NCI-H1930 (cell line): ENCODE data around the gene NCAM1.
A peak's percentile ranks its signal among the peaks of the same experiment; 100 is the strongest.

ENCODE experiments used
- DNase-seq, 2 experiments: peaks; one replicate each; lab custom pipeline; 2025; lab: John Stamatoyannopoulos, UW

NCAM1 gene

DNA sequence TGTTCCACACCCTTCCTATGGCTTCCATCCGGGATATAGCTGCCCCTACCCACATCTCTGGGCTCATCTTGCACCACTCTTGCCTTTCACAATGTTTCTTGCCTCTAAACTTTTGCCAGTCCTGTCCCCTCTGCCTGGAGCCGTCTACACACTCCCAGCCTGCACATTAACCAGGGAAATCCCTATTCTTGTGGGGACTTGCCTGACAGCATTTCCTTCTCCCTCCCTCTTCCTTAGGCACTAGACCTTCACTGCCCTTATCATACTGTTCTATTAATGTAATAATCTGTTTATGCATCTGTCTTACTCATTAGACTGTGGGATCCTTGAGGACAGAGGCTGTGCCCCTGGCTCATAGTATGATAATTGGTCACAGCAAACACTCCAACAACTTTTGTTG is 347.4 kb downstream of the NCAM1 start:
- DNase-seq: no peak

GRCh38 chr11:113311536-113311935 is 350.3 kb downstream of the NCAM1 start:
- no peak for DNase-seq

GRCh38 chr11:113313601-113314000 is 352.4 kb downstream of the NCAM1 start:
- no peak for DNase-seq

DNA sequence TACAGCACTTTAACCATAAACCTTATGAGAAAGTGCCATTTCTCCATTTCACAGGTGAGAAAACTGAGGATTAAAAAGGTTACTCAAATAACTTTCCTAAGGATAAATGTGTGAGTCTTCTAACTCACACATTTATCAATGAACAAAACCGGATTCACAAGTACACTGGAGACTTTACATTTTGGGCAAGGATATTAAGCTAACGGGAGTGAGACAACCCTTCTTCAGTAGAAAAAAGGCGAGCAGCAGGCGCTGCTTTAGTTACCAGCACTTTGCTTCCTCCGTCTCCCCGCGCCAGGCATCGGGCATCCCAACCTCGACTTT is 352.8 kb downstream of the NCAM1 start:
- no peak for DNase-seq

DNA sequence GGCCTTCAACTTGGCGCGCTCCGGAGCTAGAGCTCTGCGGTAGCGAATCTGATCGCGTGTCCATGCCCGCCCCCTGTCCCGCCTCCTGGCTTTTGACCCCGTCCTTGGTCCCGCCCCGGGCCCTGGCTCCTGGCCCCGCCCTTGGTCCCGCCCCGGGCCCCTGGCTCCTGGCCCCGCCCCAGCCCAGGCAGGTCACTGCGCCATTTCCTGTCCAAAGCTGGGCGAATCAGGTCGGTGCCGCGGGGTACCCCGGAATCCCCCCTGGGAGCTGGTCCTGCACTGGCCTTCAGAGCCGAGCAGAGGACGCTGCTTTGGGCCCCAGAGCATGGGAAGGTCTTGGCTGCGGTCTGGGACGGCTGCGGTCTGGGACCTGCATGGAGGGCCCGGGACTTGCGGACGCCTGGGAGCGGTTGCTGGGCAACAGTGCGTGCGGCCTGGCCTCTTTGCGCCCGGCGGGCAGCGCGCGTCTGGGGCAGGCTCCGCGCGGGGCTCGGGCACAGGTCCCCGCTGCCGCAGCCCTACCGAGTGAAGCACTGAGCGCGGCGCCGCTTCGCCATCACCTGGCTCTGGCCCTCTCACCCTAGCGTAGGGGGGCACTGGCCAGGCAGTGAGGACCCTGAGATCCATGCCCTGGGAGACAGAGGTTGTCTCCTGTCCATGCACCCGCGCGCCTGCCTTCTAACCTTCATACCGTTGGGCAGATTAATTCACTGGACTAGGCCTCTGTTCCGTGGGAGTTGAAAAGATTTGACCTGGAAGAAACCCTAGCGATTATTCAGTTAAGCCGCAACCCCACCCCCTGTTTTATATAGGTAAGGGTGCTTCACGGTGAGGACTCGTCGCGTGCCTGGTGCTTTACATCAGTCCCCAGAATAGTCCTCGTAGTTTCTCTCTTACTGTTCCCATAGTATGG is 353.4 kb downstream of the NCAM1 start, which contains the start of gene TTC12:
TSS of gene TTC12 (plus strand) at position 195 of the 913 bp plus-strand sequence. CDS start 1,675 bp downstream, outside the sequence.
- DNase-seq: peak; percentile 85 to 86

DNA sequence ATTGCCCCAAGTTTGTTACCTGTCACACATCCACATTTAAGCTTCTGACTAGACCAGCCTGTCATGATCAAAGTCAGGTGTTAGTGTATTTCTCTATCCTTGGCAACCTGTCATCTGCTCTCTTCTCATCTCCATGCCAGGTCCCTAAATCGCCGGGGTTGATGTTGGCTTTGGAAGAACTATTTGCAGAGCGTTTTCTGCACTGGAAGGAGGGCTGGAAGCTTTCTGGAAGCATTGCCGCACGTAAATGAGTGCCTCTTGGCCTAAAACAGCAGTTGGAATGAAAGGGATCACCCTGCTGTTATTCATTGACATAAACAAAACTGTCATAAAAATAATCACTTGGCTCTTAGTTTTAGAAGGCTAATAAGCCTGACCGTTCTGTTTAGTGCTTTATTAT is 354.6 kb downstream of the NCAM1 start:
- DNase-seq: no peak

DNA sequence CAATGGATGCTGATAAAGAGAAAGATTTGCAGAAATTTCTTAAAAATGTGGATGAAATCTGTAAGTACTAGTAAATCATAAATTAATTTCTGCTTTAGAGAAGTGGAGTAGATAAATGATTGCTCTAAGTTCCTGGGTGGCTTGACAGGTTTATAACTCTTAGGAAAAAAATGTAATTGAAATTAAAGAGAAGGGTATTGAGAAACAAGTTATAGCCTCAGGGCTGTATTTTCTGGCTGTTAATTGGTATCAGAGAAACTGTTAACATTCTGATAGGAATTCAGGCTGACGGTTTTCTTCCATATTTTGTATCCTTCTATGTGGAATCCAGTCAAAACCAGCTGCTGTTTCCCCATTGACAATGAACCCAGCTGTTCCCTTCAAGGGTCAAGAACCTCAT is 355.0 kb downstream of the NCAM1 start:
- no peak for DNase-seq

DNA sequence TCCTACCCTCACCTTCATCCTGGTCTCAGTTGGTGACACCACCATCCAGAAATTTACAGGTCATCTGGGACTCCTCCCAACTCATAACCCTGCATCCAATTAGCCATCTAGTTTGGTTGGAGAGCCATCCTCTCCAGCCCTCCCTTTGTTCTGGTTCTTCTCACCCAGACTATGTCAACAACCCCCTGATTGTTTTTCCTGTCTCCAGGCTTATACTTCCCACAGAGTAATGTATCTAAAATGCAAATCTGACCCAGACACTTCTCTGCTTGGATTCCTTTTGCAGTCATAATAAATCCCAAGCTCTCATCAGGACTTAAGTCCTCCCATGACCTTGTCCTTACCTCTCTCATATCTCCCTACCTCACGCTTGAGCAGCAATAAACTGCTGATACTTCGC is 356.1 kb downstream of the NCAM1 start:
- no peak for DNase-seq

- DNase-seq: no peak
Measured at GRCh38 chr11:113319085-113319484, 357.9 kb downstream of the NCAM1 start.

GRCh38 chr11:113322158-113322557 is 360.9 kb downstream of the NCAM1 start:
- no peak for DNase-seq

DNA sequence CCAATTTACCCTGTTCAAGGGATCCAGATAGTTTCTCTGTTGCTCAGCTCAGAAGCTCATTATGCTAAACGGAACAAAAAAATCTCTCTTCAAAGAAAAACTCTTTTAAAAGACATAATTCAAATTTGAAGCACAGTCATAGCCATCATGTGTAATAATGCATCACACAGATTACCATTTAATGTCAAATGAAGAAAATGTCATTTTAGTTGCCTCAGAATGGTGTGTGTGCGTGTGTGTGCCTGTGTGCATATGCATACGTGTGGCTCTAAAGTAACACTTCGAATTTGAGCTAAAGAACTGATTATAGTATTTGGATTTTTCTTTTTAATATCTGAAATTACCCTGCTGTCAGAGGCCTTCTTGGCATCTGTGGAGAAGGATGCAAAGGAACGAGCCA is 363.0 kb downstream of the NCAM1 start:
- DNase-seq: no peak
